ENCODE data around the gene SNAPC2.
A peak's percentile ranks its signal among the peaks of the same experiment; 100 is the strongest.

SNAPC2 gene

DNA sequence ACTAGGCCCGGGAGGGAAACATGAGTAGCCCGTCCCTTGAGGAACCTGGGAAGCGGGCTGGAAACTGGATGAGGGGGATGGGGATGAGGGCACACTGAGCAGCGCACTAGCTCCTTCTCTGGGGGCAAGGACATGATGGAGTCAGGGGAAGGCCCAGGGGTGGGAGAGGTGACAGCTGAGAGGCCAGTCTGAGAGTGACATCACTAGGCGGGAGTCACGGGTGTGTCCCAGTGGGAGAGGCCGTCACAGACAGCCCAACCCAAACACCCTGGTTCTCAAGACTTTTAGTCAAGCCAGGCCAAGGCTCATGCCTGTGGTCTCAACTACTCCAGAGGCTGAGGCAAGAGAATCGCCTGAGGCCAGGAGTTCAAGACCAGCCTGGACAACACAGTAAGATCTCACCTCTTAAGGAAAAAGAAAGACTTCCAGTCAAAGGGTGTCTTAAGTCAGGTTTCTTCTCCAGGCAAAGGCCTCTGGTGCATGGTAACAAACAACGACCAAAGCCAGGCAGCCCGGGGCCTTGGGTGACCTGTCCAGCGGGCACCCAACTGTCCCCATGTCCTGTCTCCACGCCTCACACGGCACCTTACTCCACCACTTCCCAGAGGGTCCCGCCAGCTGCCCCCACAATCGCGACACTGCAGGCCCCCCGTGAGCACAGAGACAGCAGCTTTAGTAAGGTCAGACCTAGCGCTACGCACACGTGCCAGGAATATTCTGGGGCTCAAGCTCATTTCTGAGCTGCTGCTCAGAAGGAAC is 48.8 kb downstream of the SNAPC2 start:
- no peak for DNase-seq (ENCODE audit: low read depth in 2 of 2)

DNA sequence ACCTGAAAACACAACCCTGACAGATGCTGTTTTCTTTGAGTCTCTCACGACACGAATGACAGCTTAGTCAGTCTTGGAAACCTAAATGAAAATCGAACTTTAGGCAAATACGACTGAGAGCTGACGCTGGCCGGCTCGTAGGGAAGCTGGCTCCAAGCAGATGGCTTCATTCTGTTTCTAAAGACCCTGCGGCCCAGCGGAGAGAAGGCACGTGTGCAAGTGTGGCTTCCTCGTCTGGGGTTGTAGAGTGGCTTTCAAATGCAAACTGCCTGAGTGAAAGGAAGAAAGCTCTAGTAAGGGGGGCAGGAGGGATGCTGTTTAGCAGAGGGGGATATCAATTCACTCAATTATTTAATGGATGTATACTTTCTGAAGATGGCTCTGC is 49.4 kb downstream of the SNAPC2 start:
- no peak for DNase-seq (ENCODE audit: low read depth in 2 of 2)

DNA sequence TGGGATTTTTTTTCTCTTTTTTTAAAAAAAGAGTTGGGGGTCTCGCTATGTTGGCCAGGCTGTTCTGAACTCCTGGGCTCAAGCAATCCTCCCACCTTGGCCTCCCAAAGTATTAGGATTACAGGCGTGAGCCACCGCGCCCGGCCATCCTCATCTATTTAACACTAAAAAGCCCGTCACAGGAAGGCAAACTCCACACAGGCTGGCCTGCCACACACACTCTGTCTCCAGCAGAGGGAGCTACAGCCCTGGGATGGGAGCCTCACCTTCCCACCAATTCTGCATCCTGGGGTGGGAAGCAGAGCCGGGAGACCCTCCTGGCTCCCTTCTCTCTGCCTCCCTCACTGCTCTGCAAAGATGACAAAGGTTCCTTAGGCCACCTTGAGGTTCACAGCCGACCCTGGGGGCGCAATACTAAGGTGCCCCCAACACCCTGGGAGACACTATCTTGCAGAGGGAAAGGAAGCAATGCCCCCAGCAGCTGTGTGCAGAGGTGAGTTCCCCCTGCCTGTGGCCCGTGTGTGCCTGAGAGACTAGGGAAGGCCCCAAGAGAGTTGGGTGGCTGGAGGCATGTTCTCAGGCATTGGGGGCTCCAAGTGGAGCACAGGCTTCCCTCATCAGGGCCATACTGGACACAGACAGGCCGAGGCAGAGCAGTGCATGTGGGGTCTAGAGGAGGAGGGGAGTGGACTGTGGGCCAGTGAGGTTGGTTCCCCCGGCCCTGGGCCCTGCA is 50.7 kb downstream of the SNAPC2 start:
- DNase-seq (ENCODE audit: low read depth in 2 of 2), result peak; percentile 15 to 21

DNA sequence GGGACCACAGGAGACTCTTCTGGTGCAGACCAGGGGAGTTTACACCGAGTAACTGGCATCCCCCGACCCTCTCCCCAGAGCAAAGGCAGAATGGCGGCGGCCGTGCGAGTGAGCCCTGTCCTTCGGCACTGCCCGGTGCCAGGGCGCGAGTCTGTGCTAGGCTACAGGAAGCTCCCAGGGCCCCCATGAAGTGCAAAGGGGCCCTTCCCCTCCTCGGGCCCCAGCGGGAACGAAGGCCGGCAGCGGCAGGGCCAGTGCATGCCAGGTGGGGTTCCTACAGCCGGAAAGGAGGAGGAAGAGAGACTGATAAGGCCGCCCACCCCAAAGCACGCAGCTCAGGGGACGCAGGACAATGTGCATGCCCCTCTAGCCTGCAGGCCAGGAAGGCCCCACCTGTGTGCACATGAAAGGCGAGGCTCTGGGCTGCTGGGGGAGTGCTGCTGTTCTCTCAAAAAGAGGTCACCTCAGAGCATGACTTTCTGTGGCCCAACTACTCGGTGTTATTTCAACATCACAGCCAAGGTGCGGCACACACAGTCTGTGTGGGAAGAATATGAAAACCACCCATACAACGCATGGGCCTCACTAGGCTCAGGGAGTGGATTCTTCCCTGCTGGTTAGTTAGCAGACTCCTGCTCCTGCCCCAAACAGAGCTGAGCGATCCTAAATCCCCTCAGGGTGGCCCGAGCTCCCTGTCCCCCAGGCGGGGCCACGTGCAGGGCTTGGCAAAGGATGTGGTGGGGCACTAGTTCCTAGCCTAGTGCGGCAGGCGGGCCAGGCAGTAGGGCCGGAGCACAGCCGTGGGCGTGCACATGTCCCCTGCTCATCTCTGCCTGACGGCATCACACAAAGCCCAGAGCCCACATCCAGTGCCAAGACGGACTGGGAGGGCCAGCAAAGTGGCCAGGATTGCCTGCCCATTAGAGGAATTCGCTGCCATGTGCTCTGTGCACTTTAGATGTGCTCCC is 51.7 kb downstream of the SNAPC2 start:
- no peak for DNase-seq (ENCODE audit: low read depth in 2 of 2)

Data from stimulated activated CD4-positive, alpha-beta T cell treated with anti-CD3 and anti-CD28 coated beads, Interleukin-4, amount 100 ng/mL, for 48 hours (primary cell).